22Rv1 (cell line): ENCODE measurements around the gene USP6NL.

ENCODE experiments used
- H3K27ac ChIP-seq: fragments of 450-650 bp; 2 replicates; pipeline ENCODE4 v1.5.1; 2017
- CTCF ChIP-seq: fragments of 450-650 bp; IDR thresholded peaks from 2 replicates; pipeline ENCODE4 v1.5.1; 2017; ENCODE audit warnings: mild to moderate bottlenecking
- ZFX ChIP-seq: fragments of 450-650 bp; IDR thresholded peaks from 2 replicates; pipeline ENCODE4 v1.6.1; 2017; ENCODE audit warnings: antibody characterized with exemption, borderline replicate concordance

USP6NL gene

GRCh38 chr10:11587722-11588259 is 23.7 kb downstream of the USP6NL start:
- TF ChIP-seq CTCF, result no peak
- no peak for TF ChIP-seq ZFX

GRCh38 chr10:11586170-11586569 is 25.3 kb downstream of the USP6NL start:
- TF ChIP-seq CTCF (no peak), ZFX (no peak)
- H3K27ac ChIP-seq, result no peak overlapping the region

More at GRCh38 chr10:11587722-11588259, 23.7 kb downstream of the USP6NL start:
- H3K27ac ChIP-seq, result no peak overlapping the region

GRCh38 chr10:11581213-11581612 is 30.2 kb downstream of the USP6NL start:
- no peak overlapping the region for H3K27ac ChIP-seq
- TF ChIP-seq CTCF (no peak), ZFX (no peak)

DNA sequence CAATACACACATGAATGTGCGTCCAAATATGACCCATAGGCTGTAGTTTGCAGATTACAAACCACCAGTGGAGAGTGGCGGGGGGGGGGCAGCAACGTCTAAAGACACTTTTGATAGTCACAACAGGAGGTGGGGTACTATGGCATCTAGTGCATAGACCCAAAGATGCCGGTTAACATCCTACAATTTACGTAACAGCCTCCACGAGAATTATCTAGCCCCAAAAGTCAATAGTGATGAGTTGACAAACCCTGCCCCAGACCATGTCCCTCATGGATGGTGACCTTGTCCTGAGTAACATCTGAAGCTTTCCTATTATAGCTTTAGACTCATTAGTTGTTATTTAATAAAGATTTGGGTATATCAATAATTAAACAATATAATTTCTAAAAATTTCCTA is 31.6 kb downstream of the USP6NL start:
- no peak overlapping the region for H3K27ac ChIP-seq
- TF ChIP-seq ZFX (no peak), CTCF (no peak)

DNA sequence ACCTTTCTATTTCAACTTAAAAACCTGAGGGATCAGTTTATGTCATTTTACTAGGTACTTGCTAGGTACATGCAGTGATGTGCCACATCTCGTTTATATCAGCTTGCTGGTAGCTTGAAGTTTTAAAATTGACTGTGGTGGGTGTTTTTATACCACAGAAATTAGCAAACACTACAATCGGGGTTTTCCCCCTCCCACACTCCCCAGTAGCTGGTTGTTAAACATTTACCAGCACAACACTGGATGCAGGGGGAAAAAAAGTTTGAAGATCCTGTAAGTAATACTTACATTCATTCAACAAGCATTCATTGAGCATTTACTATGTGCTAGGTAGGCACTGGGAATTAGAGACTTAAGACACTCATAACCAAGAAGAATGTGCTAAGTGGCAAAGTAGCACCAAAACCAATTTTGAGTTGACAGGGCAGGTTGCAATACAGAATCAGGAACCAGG is 32.6 kb downstream of the USP6NL start:
- no peak overlapping the region for H3K27ac ChIP-seq
- TF ChIP-seq ZFX (no peak), CTCF (no peak)

GRCh38 chr10:11576092-11576809 is 35.2 kb downstream of the USP6NL start:
- no peak overlapping the region for H3K27ac ChIP-seq
- TF ChIP-seq CTCF (no peak), ZFX (no peak)

GRCh38 chr10:11573497-11573896 is 38.0 kb downstream of the USP6NL start:
- TF ChIP-seq CTCF (no peak), ZFX (no peak)
- no peak overlapping the region for H3K27ac ChIP-seq
